Liver (tissue), 9 donors: ENCODE results near the gene SLC6A11. TPM values are rescaled to one million over a fixed set of nuclear protein-coding genes. Genes with fewer than 3 reads are reported as not detected.

ENCODE experiments used
- DNase-seq: peaks from one replicate; pipeline ENCODE4 v3.0.0-alpha.2; 2017; ENCODE audit warnings: low spot score
- H3K27ac ChIP-seq, 2 donors: one replicate each; pipeline ENCODE4 v1.7.0; 2013; ENCODE audit warnings: inconsistent platforms in 2 of 2, low read length in 2 of 2, control low read depth in 1 of 2, low read depth in 1 of 2, mild to moderate bottlenecking in 1 of 2
- H3K27me3 ChIP-seq, 4 donors: one replicate each; pipeline versions ENCODE4 v1.6.1 to v1.7.0; 2013; ENCODE audit warnings: low read length in 3 of 4, inconsistent platforms in 1 of 4, mild to moderate bottlenecking in 1 of 4, moderate library complexity in 1 of 4; ENCODE audit not compliant: control insufficient read depth in 4 of 4, insufficient read depth in 4 of 4
- H3K36me3 ChIP-seq, 4 donors: one replicate each; pipeline versions ENCODE4 v1.6.1 to v1.7.0; 2013; ENCODE audit warnings: low read length in 3 of 4, mild to moderate bottlenecking in 3 of 4, low read depth in 1 of 4, moderate library complexity in 1 of 4; ENCODE audit not compliant: control insufficient read depth in 4 of 4, insufficient read depth in 3 of 4
- H3K4me1 ChIP-seq, 4 donors: one replicate each; pipeline versions ENCODE4 v1.6.1 to v1.7.0; 2013; ENCODE audit warnings: low read length in 3 of 4, mild to moderate bottlenecking in 3 of 4, moderate library complexity in 1 of 4; ENCODE audit not compliant: control insufficient read depth in 4 of 4, insufficient read depth in 4 of 4
- H3K4me3 ChIP-seq, 3 donors: one replicate each; pipeline versions ENCODE4 v1.6.1 to v1.7.0; 2013; ENCODE audit warnings: low read length in 3 of 3, control low read depth in 1 of 3, low read depth in 1 of 3, mild to moderate bottlenecking in 1 of 3
- H3K9ac ChIP-seq, 2 donors: one replicate each; pipeline ENCODE4 v1.7.0; 2013; ENCODE audit warnings: low read length in 2 of 2, mild to moderate bottlenecking in 2 of 2, moderate library complexity in 2 of 2, control low read depth in 1 of 2, low read depth in 1 of 2
- H3K9me3 ChIP-seq, 4 donors: one replicate each; pipeline versions ENCODE4 v1.6.1 to v1.7.0; 2013; ENCODE audit warnings: low read length in 3 of 4; ENCODE audit not compliant: control insufficient read depth in 4 of 4
- ATF3 ChIP-seq: IDR thresholded peaks from 2 replicates; pipeline ENCODE4 v1.6.1; 2016; ENCODE audit warnings: antibody characterized with exemption
- CTCF ChIP-seq: fragments of 150-350 bp; IDR thresholded peaks from 2 replicates; pipeline ENCODE4 v1.5.1; 2017; ENCODE audit warnings: improper control_type of control experiment, low read depth, low read length; ENCODE audit not compliant: missing input control
- EGR1 ChIP-seq, 2 donors: IDR thresholded peaks; 2 replicates each; pipeline ENCODE4 v1.6.1; 2016 to 2018; ENCODE audit warnings: antibody characterized with exemption in 2 of 2, low read depth in 2 of 2
- FOXA1 ChIP-seq: IDR thresholded peaks from 2 replicates; pipeline ENCODE4 v1.6.1; 2016; ENCODE audit warnings: antibody characterized with exemption
- FOXA2 ChIP-seq: IDR thresholded peaks from 2 replicates; pipeline ENCODE4 v1.6.1; 2016; ENCODE audit warnings: antibody characterized with exemption
- GABPA ChIP-seq, 2 donors: IDR thresholded peaks in 1 of 2; conservative IDR thresholded peaks in 1 of 2; 2 replicates each; pipeline ENCODE4 v1.6.1; 2016; ENCODE audit warnings: antibody characterized with exemption in 2 of 2, mild to moderate bottlenecking in 1 of 2, moderate library complexity in 1 of 2
- HNF4A ChIP-seq, 2 donors: conservative IDR thresholded peaks; 2 replicates each; pipeline ENCODE4 v1.6.1; 2016; ENCODE audit warnings: antibody characterized with exemption in 2 of 2, mild to moderate bottlenecking in 2 of 2
- HNF4G ChIP-seq: IDR thresholded peaks from 2 replicates; pipeline ENCODE4 v1.6.1; 2016; ENCODE audit warnings: antibody characterized with exemption
- JUND ChIP-seq, 2 donors: IDR thresholded peaks; 2 replicates each; pipeline ENCODE4 v1.6.1; 2016; ENCODE audit warnings: antibody characterized with exemption in 2 of 2
- MAX ChIP-seq: IDR thresholded peaks from 2 replicates; pipeline ENCODE4 v1.6.1; 2016; ENCODE audit warnings: antibody characterized with exemption
- NR2F2 ChIP-seq: IDR thresholded peaks from 2 replicates; pipeline ENCODE4 v1.6.1; 2016; ENCODE audit warnings: antibody characterized with exemption
- RAD21 ChIP-seq, 2 donors: IDR thresholded peaks; 2 replicates each; pipeline ENCODE4 v1.6.1; 2016; ENCODE audit warnings: antibody characterized with exemption in 2 of 2, mild to moderate bottlenecking in 2 of 2
- REST ChIP-seq: IDR thresholded peaks from 2 replicates; pipeline ENCODE4 v1.6.1; 2016; ENCODE audit warnings: antibody characterized with exemption, mild to moderate bottlenecking
- RXRA ChIP-seq, 2 donors: IDR thresholded peaks; 2 replicates each; pipeline ENCODE4 v1.6.1; 2017 to 2018; ENCODE audit warnings: antibody characterized with exemption in 2 of 2, mild to moderate bottlenecking in 1 of 2
- SP1 ChIP-seq: IDR thresholded peaks from 2 replicates; pipeline ENCODE4 v1.6.1; 2018; ENCODE audit warnings: antibody characterized with exemption, mild to moderate bottlenecking
- TAF1 ChIP-seq: conservative IDR thresholded peaks from 2 replicates; pipeline ENCODE4 v1.6.1; 2016; ENCODE audit warnings: antibody characterized with exemption, mild to moderate bottlenecking
- YY1 ChIP-seq: IDR thresholded peaks from 2 replicates; pipeline ENCODE4 v1.6.1; 2016; ENCODE audit warnings: antibody characterized with exemption, mild to moderate bottlenecking
- ZBTB33 ChIP-seq: IDR thresholded peaks from 2 replicates; pipeline ENCODE4 v1.6.1; 2016; ENCODE audit warnings: antibody characterized with exemption
- WGBS: extraction: QIAGEN DNeasy Blood & Tissue Kit; methylation state at CpG from one replicate; pipeline ENCODE4 v1.1.7; 2013; 5-methylcytosine and 5-hydroxymethylcytosine counted together
- polyA plus RNA-seq, 2 donors: library from polyadenylated mRNA; stranded (reverse) in 1 of 2; unstranded in 1 of 2; fragments of 200-250 nt in 1 of 2; fragments of >200 nt in 1 of 2; fragmentation: Nextera tagmentation in 1 of 2; extraction: Ambion mirVana in 1 of 2; gene quantifications; one replicate each; pipeline versions ENCODE4 v1.2.1 to v1.2.3, GENCODE V29; 2013 to 2015
- total RNA-seq, 2 donors: library from RNA; depleted of rRNA; stranded (reverse); fragments of >200 nt; gene quantifications; one replicate each; pipeline ENCODE4 v1.2.3, GENCODE V29; 2014
- donor health status: healthy.
- donor health status: healthy.
- donor health status: healthy.
- donor health status: healthy.
- donor health status: healthy.

Gene SLC6A11
- total and polyA plus RNA-seq, 4 donors, result under 0.01 to 7.1 (median 0.01) TPM; not detected in 1

GRCh38 chr3:10813425-10813824 is 2.6 kb upstream of the SLC6A11 start:
- Histone ChIP-seq H3K4me1 (peaks cover 0 to 6% (median 2%) of the 10 kb centered on the region in 4 donors), H3K4me3 (no peak overlapping the region), H3K36me3 (no peaks in the 10 kb centered on the region), H3K27me3 (peaks cover 0 to 10% (median 3%) of the 10 kb centered on the region in 4 donors), H3K9me3 (no peaks in the 10 kb centered on the region), H3K9ac (no peak overlapping the region), H3K27ac (no peak overlapping the region)
- TF ChIP-seq RAD21 (IDR thresholded peaks at IDR 0.05) (no peak), JUND (IDR thresholded peaks at IDR 0.05) (no peak), EGR1 (IDR thresholded peaks at IDR 0.05; ENCODE audit: low read depth in 2 of 2) (no peak), GABPA (IDR thresholded peaks at IDR 0.05 in 1 of 2, conservative IDR thresholded peaks at IDR 0.05 in 1 of 2) (no peak), HNF4A (conservative IDR thresholded peaks at IDR 0.05) (no peak), ATF3 (no peak), YY1 (no peak), FOXA1 (no peak), NR2F2 (no peak), REST (no peak), TAF1 (no peak), RXRA (IDR thresholded peaks at IDR 0.05) (no peak), MAX (no peak), HNF4G (no peak), CTCF (no peak), ZBTB33 (no peak), FOXA2 (no peak), SP1 (no peak)
- WGBS, result 84% methylated on average over 1 of the region's 1 CpG
- no peak for DNase-seq
